Osteocyte (in vitro differentiated cells): Measurements from ENCODE around the gene RPS6KC1. TPM values are rescaled to one million over a fixed set of nuclear protein-coding genes. Genes with fewer than 3 reads are reported as not detected.
"Not testable (repeated sequence)": the region's sequence is repeated elsewhere in the genome, so short reads cannot be mapped to it uniquely, and the experiment has no call there.

ENCODE experiments used
- DNase-seq: peaks from one replicate; pipeline ENCODE4 v3.0.0; 2021; ENCODE audit warnings: mixed read lengths; ENCODE audit not compliant: unreplicated experiment; ENCODE audit errors: extremely low spot score
- H3K27ac Mint-ChIP-seq: one replicate; pipeline ENCODE4 v1.8.0; 2021; ENCODE audit warnings: mild to moderate bottlenecking, mixed read lengths; ENCODE audit not compliant: unreplicated experiment
- H3K27me3 Mint-ChIP-seq: one replicate; pipeline ENCODE4 v1.8.0; 2021; ENCODE audit warnings: mixed read lengths; ENCODE audit not compliant: unreplicated experiment
- H3K36me3 Mint-ChIP-seq: one replicate; pipeline ENCODE4 v1.8.0; 2021; ENCODE audit warnings: mixed read lengths; ENCODE audit not compliant: unreplicated experiment
- H3K4me1 Mint-ChIP-seq: one replicate; pipeline ENCODE4 v1.8.0; 2021; ENCODE audit warnings: mixed read lengths; ENCODE audit not compliant: unreplicated experiment
- H3K4me3 Mint-ChIP-seq: one replicate; pipeline ENCODE4 v1.8.0; 2021; ENCODE audit warnings: mild to moderate bottlenecking, moderate library complexity, mixed read lengths; ENCODE audit not compliant: unreplicated experiment
- H3K9me3 Mint-ChIP-seq: one replicate; pipeline ENCODE4 v1.8.0; 2021; ENCODE audit warnings: mixed read lengths; ENCODE audit not compliant: unreplicated experiment
- CTCF ChIP-seq: fragments of 200-600 bp; sonication (generic); IDR thresholded peaks from 2 replicates; pipeline ENCODE4 v1.5.0; 2021; ENCODE audit warnings: antibody characterized with exemption, mild to moderate bottlenecking, moderate library complexity
- total RNA-seq: library from RNA; stranded (reverse); gene quantifications from 2 replicates; pipeline ENCODE4 v1.2.1, GENCODE V29; 2021

RPS6KC1 gene
- total RNA-seq, 1 donor from 2014 or later = 19.6 TPM

- peaks cover 54% of the 10 kb centered on the region for H3K36me3 Mint-ChIP-seq
Measured at GRCh38 chr1:213194383-213194782, 143.3 kb downstream of the RPS6KC1 start.

DNA sequence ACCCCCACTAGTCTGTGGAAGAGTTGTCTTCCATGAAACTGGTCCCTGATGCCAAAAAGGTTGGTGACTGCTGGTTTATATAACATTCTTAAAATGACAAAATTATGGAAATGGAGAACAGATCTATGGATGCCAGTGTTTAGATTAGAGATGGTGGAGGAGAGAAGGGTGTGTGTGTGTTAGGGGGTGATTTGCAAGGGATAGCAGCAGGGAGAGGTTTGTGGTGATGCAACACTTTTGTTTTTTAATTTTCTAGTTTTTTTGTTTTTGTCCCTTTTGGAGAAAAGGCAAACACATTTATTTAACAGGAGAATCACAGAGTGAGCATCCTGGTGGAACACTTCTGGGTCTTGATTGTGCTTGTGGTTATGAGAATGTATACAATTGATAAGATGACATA, 143.8 kb downstream of the RPS6KC1 start:
- Mint-ChIP-seq H3K4me1 (no peaks in the 10 kb centered on the region), H3K4me3 (no peak overlapping the region), H3K27ac (no peak overlapping the region), H3K9me3 (peaks cover 47% of the 10 kb centered on the region), H3K27me3 (no peaks in the 10 kb centered on the region), H3K36me3 (peaks cover 54% of the 10 kb centered on the region)
- no peak for DNase-seq
- TF ChIP-seq CTCF = no peak

More at GRCh38 chr1:213194383-213194782, 143.3 kb downstream of the RPS6KC1 start:
- no peak for TF ChIP-seq CTCF
- H3K4me1 Mint-ChIP-seq = no peaks in the 10 kb centered on the region
- no peak for DNase-seq
- no peak overlapping the region for H3K4me3 Mint-ChIP-seq
- H3K9me3 Mint-ChIP-seq = peaks cover 46% of the 10 kb centered on the region
- H3K27me3 Mint-ChIP-seq = no peaks in the 10 kb centered on the region
- H3K27ac Mint-ChIP-seq = no peak overlapping the region

- H3K4me3 Mint-ChIP-seq, H3K27ac Mint-ChIP-seq, H3K4me1 Mint-ChIP-seq, DNase-seq, H3K27me3 Mint-ChIP-seq: not testable (repeated sequence)
- Mint-ChIP-seq H3K36me3 (peaks cover 41% of the 10 kb centered on the region), H3K9me3 (peaks cover 38% of the 10 kb centered on the region)
Measured at GRCh38 chr1:213196328-213197054, 145.4 kb downstream of the RPS6KC1 start.

DNA sequence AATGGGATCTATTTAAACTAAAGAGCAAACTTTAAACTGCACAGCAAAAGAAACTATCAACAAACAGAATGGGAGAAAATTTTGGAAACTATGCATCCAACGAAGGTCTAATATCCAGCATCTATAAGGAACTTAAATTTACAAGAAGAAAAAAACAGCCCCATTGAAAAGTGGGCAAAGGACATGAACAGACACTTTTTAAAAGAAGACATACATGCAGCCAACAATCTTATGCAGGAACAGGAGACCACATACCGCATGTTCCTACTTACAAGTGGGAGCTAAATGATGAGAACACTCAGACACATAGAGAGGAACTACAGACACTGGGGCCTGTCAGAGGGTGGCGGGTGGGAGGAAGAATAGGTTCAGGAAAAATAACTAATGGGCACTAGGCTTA, 149.6 kb downstream of the RPS6KC1 start:
- DNase-seq = no peak
- Mint-ChIP-seq H3K4me1 (peaks cover 5% of the 10 kb centered on the region), H3K27ac (no peak overlapping the region), H3K27me3 (no peaks in the 10 kb centered on the region), H3K4me3 (no peak overlapping the region), H3K36me3 (peaks cover 33% of the 10 kb centered on the region), H3K9me3 (peaks cover 36% of the 10 kb centered on the region)
- TF ChIP-seq CTCF = no peak

GRCh38 chr1:213201380-213202155, 150.5 kb downstream of the RPS6KC1 start:
- Mint-ChIP-seq H3K27ac (no peak overlapping the region), H3K27me3 (no peaks in the 10 kb centered on the region), H3K36me3 (peaks cover 34% of the 10 kb centered on the region), H3K4me1 (peaks cover 5% of the 10 kb centered on the region), H3K9me3 (peaks cover 33% of the 10 kb centered on the region), H3K4me3 (no peak overlapping the region)
- DNase-seq = no peak
- no peak for TF ChIP-seq CTCF
